Left ventricle myocardium inferior (tissue), 1 donor: Measurements from ENCODE around the gene HDGF. TPM values are rescaled to one million over a fixed set of nuclear protein-coding genes. Genes with fewer than 3 reads are reported as not detected.

ENCODE experiments used
- DNase-seq: peaks from one replicate; pipeline ENCODE4 v3.0.0-alpha.2; 2020
- H3K27ac ChIP-seq: fragments of 200-600 bp; replicated peaks from 2 replicates; pipeline ENCODE4 v1.8.0; 2021
- H3K27me3 ChIP-seq: fragments of 200-600 bp; 2 replicates; pipeline ENCODE4 v1.8.0; 2021; ENCODE audit warnings: low read depth
- H3K36me3 ChIP-seq: fragments of 200-600 bp; 2 replicates; pipeline ENCODE4 v1.8.0; 2021
- H3K4me1 ChIP-seq: fragments of 200-600 bp; 2 replicates; pipeline ENCODE4 v1.8.0; 2021
- H3K4me3 ChIP-seq: fragments of 200-600 bp; 2 replicates; pipeline ENCODE4 v1.8.0; 2021; ENCODE audit warnings: mild to moderate bottlenecking, moderate library complexity
- H3K9me3 ChIP-seq: fragments of 200-600 bp; replicated peaks from 2 replicates; pipeline ENCODE4 v1.8.0; 2021
- CTCF ChIP-seq: fragments of 200-600 bp; IDR thresholded peaks from 2 replicates; pipeline ENCODE4 v1.8.0; 2021; ENCODE audit warnings: antibody characterized with exemption, mild to moderate bottlenecking, borderline replicate concordance
- intact Hi-C: fragments of 100-400 bp; cut with micrococcal nuclease; formaldehyde crosslinking; loops from one replicate; pipeline ENCODE4 v1.11.0; 2022
- total RNA-seq: library from RNA; stranded (reverse); fragmentation: NEBNext Ultra II Directional; extraction: Animal tissue kit (Norgen Biotek cat#: 25700); gene quantifications from one replicate; pipeline ENCODE4 v1.2.1, GENCODE V29; 2021
- donor health status: DM: no; HTN: yes; CAD: no; lungs with severe emphysema.

Gene HDGF
- total RNA-seq, 1 donor from 2014 or later = 145 TPM

GRCh38 chr1:156721535-156721934 lies 29.9 kb downstream of the HDGF start:
- intact Hi-C loops = no loop called here
- no peak for TF ChIP-seq CTCF
- H3K27ac ChIP-seq = no peak overlapping the region
- H3K27me3 ChIP-seq = no peaks in the 10 kb centered on the region
- no peak for DNase-seq
- peaks cover 47% of the 10 kb centered on the region for H3K36me3 ChIP-seq
- peaks cover 25% of the 10 kb centered on the region for H3K4me1 ChIP-seq
- no peaks in the 10 kb centered on the region for H3K9me3 ChIP-seq
- no peak overlapping the region for H3K4me3 ChIP-seq

GRCh38 chr1:156721131-156721530 lies 30.3 kb downstream of the HDGF start:
- Histone ChIP-seq H3K27me3 (no peaks in the 10 kb centered on the region), H3K27ac (no peak overlapping the region), H3K36me3 (peaks cover 47% of the 10 kb centered on the region), H3K9me3 (no peaks in the 10 kb centered on the region), H3K4me3 (no peak overlapping the region), H3K4me1 (peaks cover 21% of the 10 kb centered on the region)
- no peak for TF ChIP-seq CTCF
- intact Hi-C loops = no loop called here
- DNase-seq = no peak

GRCh38 chr1:156717351-156717750 lies 34.1 kb downstream of the HDGF start:
- Histone ChIP-seq H3K9me3 (no peaks in the 10 kb centered on the region), H3K4me3 (no peak overlapping the region), H3K4me1 (no peaks in the 10 kb centered on the region), H3K27me3 (no peaks in the 10 kb centered on the region), H3K27ac (no peak overlapping the region), H3K36me3 (peaks cover 22% of the 10 kb centered on the region)
- intact Hi-C loops = no loop called here
- no peak for TF ChIP-seq CTCF
- no peak for DNase-seq

GRCh38 chr1:156714830-156715229 lies 36.6 kb downstream of the HDGF start:
- peaks cover 4% of the 10 kb centered on the region for H3K36me3 ChIP-seq
- DNase-seq = no peak
- TF ChIP-seq CTCF = no peak
- intact Hi-C loops = no loop called here
- no peaks in the 10 kb centered on the region for H3K27me3 ChIP-seq
- no peaks in the 10 kb centered on the region for H3K9me3 ChIP-seq
- H3K4me1 ChIP-seq = peaks cover 6% of the 10 kb centered on the region
- no peak overlapping the region for H3K4me3 ChIP-seq
- H3K27ac ChIP-seq = no peak overlapping the region

GRCh38 chr1:156712626-156713025 lies 38.8 kb downstream of the HDGF start:
- Histone ChIP-seq H3K4me1 (peaks cover 12% of the 10 kb centered on the region), H3K27ac (no peak overlapping the region), H3K27me3 (no peaks in the 10 kb centered on the region), H3K9me3 (no peaks in the 10 kb centered on the region), H3K36me3 (no peaks in the 10 kb centered on the region), H3K4me3 (no peak overlapping the region)
- no peak for TF ChIP-seq CTCF
- DNase-seq = no peak
- intact Hi-C loops = no loop called here
